Endothelial cell of umbilical vein (primary cell): ENCODE data around the gene MARK3. TPM values are rescaled to one million over a fixed set of nuclear protein-coding genes. Genes with fewer than 3 reads are reported as not detected.

Experiments
- BruUV-seq: library from RNA; stranded (reverse); fragments of 400-500 nt; replicated peaks from 2 replicates; lab custom pipeline; 2021; lab: Mats Ljungman, UMichigan
- CTCF ChIA-PET: fragments of 300-600, 350-600 bp; sonication (Branson Sonifier 250); formaldehyde crosslinking; loops from one replicate; lab custom pipeline; 2021; ENCODE audit warnings: antibody characterized with exemption, inconsistent platforms; lab: Charles Lee
- POLR2A ChIA-PET: fragments of 300-600, 350-600 bp; sonication (Branson Sonifier 250); formaldehyde crosslinking; loops from one replicate; lab custom pipeline; 2021; ENCODE audit warnings: antibody characterized with exemption, inconsistent platforms; lab: Charles Lee
- DNase-seq: peaks from one replicate; pipeline ENCODE4 v3.0.0-alpha.2; 2011; ENCODE audit warnings: low read depth, low spot score
- FAIRE-seq: peaks from 2 replicates; lab custom pipeline; 2011; peaks lifted over from hg19 to GRCh38; lab: Jason Lieb, UNC
- H2AFZ ChIP-seq: 2 replicates; pipeline ENCODE4 v1.6.0; 2012; ENCODE audit warnings: low read depth, low read length, control low read depth, inconsistent platforms
- H3K27ac ChIP-seq: 2 replicates; pipeline ENCODE4 v1.5.1; 2011; ENCODE audit warnings: low read depth, mild to moderate bottlenecking, control low read depth, low read length, moderate library complexity; ENCODE audit not compliant: insufficient read depth
- H3K27me3 ChIP-seq, 2 experiments: 2 replicates each; pipeline versions ENCODE4 v1.6.0 to v1.6.1; 2011; ENCODE audit warnings: low read length in 2 of 2, mixed read lengths in 1 of 2; ENCODE audit not compliant: control insufficient read depth in 2 of 2, insufficient read depth in 2 of 2
- H3K36me3 ChIP-seq, 2 experiments: 2 replicates in 1 of 2; 3 replicates in 1 of 2; pipeline ENCODE4 v1.5.1; 2011; ENCODE audit warnings: low read length in 2 of 2, mild to moderate bottlenecking in 1 of 2, moderate library complexity in 1 of 2; ENCODE audit not compliant: control insufficient read depth in 2 of 2, insufficient read depth in 2 of 2; ENCODE audit errors: extremely low read depth in 1 of 2
- H3K4me1 ChIP-seq: 3 replicates; pipeline ENCODE4 v1.5.1; 2011; ENCODE audit warnings: mild to moderate bottlenecking, low read length; ENCODE audit not compliant: control insufficient read depth, insufficient read depth; ENCODE audit errors: extremely low read depth
- H3K4me2 ChIP-seq: 2 replicates; pipeline ENCODE4 v1.6.1; 2011; ENCODE audit warnings: low read length, control low read depth, mixed read lengths; ENCODE audit not compliant: insufficient read depth
- H3K4me3 ChIP-seq, 3 experiments: fragments of 200-600 bp in 1 of 3; sonication (generic), shearing (Covaris generic) in 1 of 3; replicated peaks in 1 of 3; 2 replicates each; pipeline ENCODE4 v1.5.1; 2011 to 2016; ENCODE audit warnings: control low read depth in 3 of 3, low read length in 3 of 3, mild to moderate bottlenecking in 2 of 3, inconsistent platforms in 1 of 3, low read depth in 1 of 3, moderate library complexity in 1 of 3; ENCODE audit not compliant: insufficient read depth in 1 of 3
- H3K79me2 ChIP-seq: 2 replicates; pipeline ENCODE4 v1.6.0; 2012; ENCODE audit warnings: low read length, inconsistent platforms; ENCODE audit not compliant: control insufficient read depth, insufficient read depth
- H3K9ac ChIP-seq: replicated peaks from 2 replicates; pipeline ENCODE3; 2011; ENCODE audit warnings: low read length, control low read depth; ENCODE audit not compliant: insufficient read depth; ENCODE audit errors: extremely low read depth
- H3K9me1 ChIP-seq: replicated peaks from 3 replicates; pipeline ENCODE4 v1.6.0; 2011; ENCODE audit warnings: mild to moderate bottlenecking, low read length; ENCODE audit not compliant: control insufficient read depth, insufficient read depth; ENCODE audit errors: extremely low read depth
- H3K9me3 ChIP-seq: replicated peaks from 2 replicates; pipeline ENCODE4 v1.5.1; 2012; ENCODE audit warnings: low read length, inconsistent platforms; ENCODE audit not compliant: control insufficient read depth, insufficient read depth
- H4K20me1 ChIP-seq: replicated peaks from 2 replicates; pipeline ENCODE3; 2011; ENCODE audit warnings: mild to moderate bottlenecking, low read length; ENCODE audit not compliant: control insufficient read depth, insufficient read depth; ENCODE audit errors: extremely low read depth
- EZH2 ChIP-seq: IDR thresholded peaks from 2 replicates; pipeline ENCODE4 v1.6.1; 2012; ENCODE audit warnings: borderline replicate concordance, low read depth, mild to moderate bottlenecking, moderate library complexity, low read length, inconsistent platforms; ENCODE audit not compliant: severe bottlenecking
- FOS ChIP-seq: IDR thresholded peaks from 2 replicates; pipeline ENCODE4 v1.6.1; 2011; ENCODE audit warnings: mild to moderate bottlenecking, low read length, moderate library complexity, borderline replicate concordance; ENCODE audit not compliant: insufficient read depth
- GATA2 ChIP-seq: IDR thresholded peaks from 2 replicates; pipeline ENCODE4 v1.7.0; 2011; ENCODE audit warnings: low read depth, mild to moderate bottlenecking, moderate library complexity, mixed read lengths, low read length; ENCODE audit not compliant: insufficient read length, insufficient read depth
- JUN ChIP-seq: IDR thresholded peaks from 2 replicates; pipeline ENCODE4 v1.6.1; 2011; ENCODE audit warnings: borderline replicate concordance, low read depth; ENCODE audit not compliant: insufficient read length, insufficient read depth
- MYC ChIP-seq: IDR thresholded peaks from one replicate; pipeline ENCODE4 v1.6.1; 2011; ENCODE audit warnings: mild to moderate bottlenecking, low read depth, low read length
- POLR2A ChIP-seq: IDR thresholded peaks from 2 replicates; pipeline ENCODE4 v1.6.1; 2012; ENCODE audit warnings: low read depth, mild to moderate bottlenecking, control low read depth, low read length
- POLR2AphosphoS5 ChIP-seq: IDR thresholded peaks from 2 replicates; pipeline ENCODE4 v1.6.1; 2012; ENCODE audit warnings: low read depth, mild to moderate bottlenecking, control low read depth, low read length, moderate library complexity; ENCODE audit not compliant: insufficient read depth
- dilution Hi-C: fragments of 300-500 bp; cut with MboI; formaldehyde crosslinking; loops from one replicate; pipeline ENCODE4 v1.15.0; 2019; ENCODE audit warnings: low sequenced_read_pairs; ENCODE audit not compliant: extremely low pct_ligation_motif_present
- intact Hi-C: fragments of 100-400 bp; cut with micrococcal nuclease; formaldehyde crosslinking; loops from one replicate; pipeline ENCODE4 v1.10.0; 2022
- polyA plus RNA-seq, 4 experiments: library from polyadenylated mRNA; depleted of rRNA in 3 of 4; stranded (reverse) in 3 of 4; unstranded in 1 of 4; fragments of >200 nt; gene quantifications; 2 replicates each; pipeline versions ENCODE4 v1.2.1 to v1.2.3, GENCODE V29; 2011 to 2012; ENCODE audit warnings: missing spikeins in 1 of 4
- total RNA-seq: library from RNA; stranded (reverse); gene quantifications from 2 replicates; pipeline ENCODE4 v1.2.3, GENCODE V29; 2021
- TF ChIP-seq, protein P1 (sequence below), 2 donors: IDR thresholded peaks; 1 replicate in 1 of 2; 2 replicates in 1 of 2; pipeline ENCODE4 v1.5.1; 2011; ENCODE audit warnings: low read length in 2 of 2, mild to moderate bottlenecking in 2 of 2, moderate library complexity in 2 of 2, control low read depth in 1 of 2, inconsistent platforms in 1 of 2, low read depth in 1 of 2; ENCODE audit not compliant: insufficient read depth in 1 of 2; ENCODE audit errors: extremely low read depth in 1 of 2
- TF ChIP-seq, protein P2 (sequence below): IDR thresholded peaks from 2 replicates; pipeline ENCODE4 v1.6.1; 2011; ENCODE audit not compliant: insufficient read depth, insufficient read length

Gene MARK3
- total and polyA plus RNA-seq, 2 donors (not counting 3 experiments of a cell fraction or from before 2014, with no cell fraction given): 46.6 to 96.1 TPM

DNA sequence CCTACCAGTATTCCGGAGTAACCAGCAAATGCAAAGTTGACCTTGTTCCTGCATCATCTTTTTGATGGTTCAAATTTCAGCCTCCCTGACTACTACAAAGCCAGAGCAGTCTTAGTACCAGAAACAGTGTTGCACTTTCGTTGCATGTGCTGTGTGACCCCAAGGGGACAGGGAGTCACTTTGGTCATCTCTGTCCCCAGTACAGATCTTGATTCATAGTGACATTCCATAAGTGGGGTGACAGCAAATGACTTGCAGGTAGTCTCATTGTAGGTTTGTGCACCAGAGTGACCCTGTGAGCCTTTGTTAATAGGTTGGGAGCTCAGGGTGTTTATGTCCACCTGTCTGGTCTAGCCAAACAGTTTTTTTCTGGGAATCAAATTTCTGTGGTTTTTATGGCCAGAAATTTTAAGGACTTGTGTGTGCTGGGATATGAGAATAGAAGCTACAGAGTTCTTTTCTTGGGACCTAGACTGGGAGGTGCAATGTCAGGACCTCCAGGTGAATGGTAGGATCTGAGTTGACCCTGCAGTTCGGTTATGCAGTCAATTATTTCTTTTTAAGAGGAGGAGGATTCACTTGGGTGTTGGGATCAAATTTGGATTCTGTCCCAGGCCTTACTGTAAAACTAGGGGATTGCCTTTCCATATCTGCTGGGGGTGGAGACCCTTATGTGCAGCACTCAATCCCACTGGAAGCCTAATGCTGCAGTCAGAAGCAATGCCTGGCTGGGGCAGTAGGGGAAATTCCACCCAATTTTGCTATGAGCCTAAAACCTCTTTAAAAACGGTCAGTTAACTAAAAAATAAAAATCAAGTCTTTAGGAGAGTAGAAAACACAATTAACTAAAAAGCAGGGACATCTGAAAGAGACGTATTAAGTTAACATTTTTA is 41.1 kb upstream of the MARK3 start:
- FAIRE-seq: no peak
- peaks cover 38 to 41% of the 10 kb centered on the region in 2 experiments for H3K36me3 ChIP-seq
- dilution Hi-C loops (no loop called here), intact Hi-C loops (no loop called here)
- no peaks in the 10 kb centered on the region for H3K9me1 ChIP-seq
- peaks cover 2% of the 10 kb centered on the region for H3K79me2 ChIP-seq
- DNase-seq: no peak
- no TSS peak for BruUV-seq
- POLR2A ChIA-PET: interaction anchor here (3.5 to 4.1 kb wide), 2 partner anchors 9 to 47 kb away, joined by 19 to 39 read pairs; partner anchors contain the start of gene EIF5
- no peak overlapping the region for H3K4me3 ChIP-seq
- no peak overlapping the region for H3K27ac ChIP-seq
- H3K27me3 ChIP-seq: no peaks in the 10 kb centered on the region
- peaks cover 2% of the 10 kb centered on the region for H4K20me1 ChIP-seq
- TF ChIP-seq POLR2A (peak; percentile 1), POLR2AphosphoS5 (no peak)
- no peaks in the 10 kb centered on the region for H3K9me3 ChIP-seq
- no peak overlapping the region for H3K9ac ChIP-seq
- CTCF ChIA-PET: interaction anchor here (0.5 to 8.1 kb wide), 5 partner anchors 8 to 47 kb away, joined by 3 to 74 read pairs (median 3); no protein-coding TSS in a partner anchor
- no peaks in the 10 kb centered on the region for H3K4me1 ChIP-seq
- no peak overlapping the region for H3K4me2 ChIP-seq
- H2AFZ ChIP-seq: no peak overlapping the region

DNA sequence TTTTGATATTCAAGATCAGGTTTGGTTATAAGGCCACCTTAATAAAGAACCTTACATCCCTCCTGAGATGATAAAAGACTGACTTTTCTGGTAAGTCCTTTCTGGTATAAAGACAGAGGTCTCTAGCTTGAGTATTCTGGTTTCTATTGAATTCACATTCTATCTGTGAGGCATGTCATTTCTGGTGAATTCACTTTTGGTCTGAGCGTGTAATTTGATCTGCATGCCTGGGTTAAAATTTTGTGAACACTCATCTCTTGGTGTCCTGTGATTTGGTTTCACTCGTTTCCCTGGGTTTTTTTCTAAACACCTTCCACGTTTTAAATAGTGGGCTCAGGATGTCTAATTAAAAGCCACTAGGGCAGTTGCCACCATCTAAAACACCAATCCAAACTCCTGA is 38.9 kb upstream of the MARK3 start:
- DNase-seq: no peak
- H3K9me1 ChIP-seq: no peaks in the 10 kb centered on the region
- ChIA-PET CTCF (interaction anchor here (1.4 to 8.1 kb wide), 3 partner anchors 10 to 45 kb away, joined by 3 to 74 read pairs (median 21); no protein-coding TSS in a partner anchor), POLR2A (interaction anchor here (3.5 to 4.1 kb wide), 2 partner anchors 11 to 44 kb away, joined by 19 to 39 read pairs; partner anchors contain the start of gene EIF5)
- H2AFZ ChIP-seq: no peak overlapping the region
- H3K4me2 ChIP-seq: no peak overlapping the region
- H3K36me3 ChIP-seq: peaks cover 18 to 24% of the 10 kb centered on the region in 2 experiments
- dilution Hi-C loops: no loop called here
- H3K9me3 ChIP-seq: no peaks in the 10 kb centered on the region
- FAIRE-seq: no peak
- no peak overlapping the region for H3K27ac ChIP-seq
- no peak for TF ChIP-seq POLR2AphosphoS5
- TF ChIP-seq POLR2A: no peak
- no peak for TF ChIP-seq EZH2
- TF ChIP-seq, protein P1, sequence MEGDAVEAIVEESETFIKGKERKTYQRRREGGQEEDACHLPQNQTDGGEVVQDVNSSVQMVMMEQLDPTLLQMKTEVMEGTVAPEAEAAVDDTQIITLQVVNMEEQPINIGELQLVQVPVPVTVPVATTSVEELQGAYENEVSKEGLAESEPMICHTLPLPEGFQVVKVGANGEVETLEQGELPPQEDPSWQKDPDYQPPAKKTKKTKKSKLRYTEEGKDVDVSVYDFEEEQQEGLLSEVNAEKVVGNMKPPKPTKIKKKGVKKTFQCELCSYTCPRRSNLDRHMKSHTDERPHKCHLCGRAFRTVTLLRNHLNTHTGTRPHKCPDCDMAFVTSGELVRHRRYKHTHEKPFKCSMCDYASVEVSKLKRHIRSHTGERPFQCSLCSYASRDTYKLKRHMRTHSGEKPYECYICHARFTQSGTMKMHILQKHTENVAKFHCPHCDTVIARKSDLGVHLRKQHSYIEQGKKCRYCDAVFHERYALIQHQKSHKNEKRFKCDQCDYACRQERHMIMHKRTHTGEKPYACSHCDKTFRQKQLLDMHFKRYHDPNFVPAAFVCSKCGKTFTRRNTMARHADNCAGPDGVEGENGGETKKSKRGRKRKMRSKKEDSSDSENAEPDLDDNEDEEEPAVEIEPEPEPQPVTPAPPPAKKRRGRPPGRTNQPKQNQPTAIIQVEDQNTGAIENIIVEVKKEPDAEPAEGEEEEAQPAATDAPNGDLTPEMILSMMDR (IDR thresholded peaks at IDR 0.05; ENCODE audit: extremely low read depth in 1 of 2, insufficient read depth in 1 of 2, low read depth in 1 of 2, low read length in 2 of 2): no peak
- TF ChIP-seq MYC: no peak
- TF ChIP-seq, protein P2, sequence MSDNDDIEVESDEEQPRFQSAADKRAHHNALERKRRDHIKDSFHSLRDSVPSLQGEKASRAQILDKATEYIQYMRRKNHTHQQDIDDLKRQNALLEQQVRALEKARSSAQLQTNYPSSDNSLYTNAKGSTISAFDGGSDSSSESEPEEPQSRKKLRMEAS: no peak
- TF ChIP-seq GATA2: no peak
- no peak for TF ChIP-seq JUN
- no peak for TF ChIP-seq FOS
- H3K4me3 ChIP-seq: no peak overlapping the region
- H4K20me1 ChIP-seq: no peaks in the 10 kb centered on the region
- intact Hi-C loops: loop anchor here (5.0 kb wide), 1 partner anchor 41 kb away; the partner anchor contains the start of gene MARK3
- H3K4me1 ChIP-seq: no peaks in the 10 kb centered on the region
- no TSS peak for BruUV-seq
- H3K79me2 ChIP-seq: no peaks in the 10 kb centered on the region
- H3K9ac ChIP-seq: no peak overlapping the region
- H3K27me3 ChIP-seq: no peaks in the 10 kb centered on the region
